ENCODE results near the gene TLNRD1. TPM values are rescaled to one million over a fixed set of nuclear protein-coding genes. Genes with fewer than 3 reads are reported as not detected.

Gene TLNRD1
- polyA plus RNA-seq, 1 donor (not counting 4 experiments of a cell fraction or from before 2014, with no cell fraction given), result 3.1 TPM

- DNase-seq (ENCODE audit: low read depth, low spot score) (no peak), FAIRE-seq (no peak)
- no peaks in the 10 kb centered on the region for H3K9me3 ChIP-seq (ENCODE audit: control insufficient read depth, low read depth, low read length)
- H3K27me3 ChIP-seq (ENCODE audit: control insufficient read depth, extremely low read depth, insufficient read depth, low read length), result no peaks in the 10 kb centered on the region
- TF ChIP-seq EZH2 (IDR thresholded peaks at IDR 0.05; ENCODE audit: low read length) (no peak), CTCF (optimal IDR thresholded peaks at IDR 0.05 in 1 of 3, IDR thresholded peaks at IDR 0.05 in 1 of 3, conservative IDR thresholded peaks at IDR 0.05 in 1 of 3; ENCODE audit: extremely low read depth in 1 of 3, insufficient read depth in 2 of 3, low read length in 3 of 3) (no peak)
- peaks cover 20% of the 10 kb centered on the region for H3K4me1 ChIP-seq (ENCODE audit: control insufficient read depth, extremely low read depth, insufficient read depth, low read length)
- dilution Hi-C loops (cut with MboI; ENCODE audit: extremely low pct_ligation_motif_present, low sequenced_read_pairs), result no loop called here
- H3K27ac ChIP-seq (ENCODE audit: control insufficient read depth, insufficient read depth, low read length), result no peak overlapping the region
- H3K4me2 ChIP-seq (ENCODE audit: control insufficient read depth, extremely low read depth, insufficient read depth, low read depth, low read length), result peak overlapping the region; percentile 92
- peaks cover 42% of the 10 kb centered on the region for H3K79me2 ChIP-seq (ENCODE audit: control insufficient read depth, insufficient read depth, low read length)
- H3K9ac ChIP-seq (ENCODE audit: control insufficient read depth, extremely low read depth, insufficient read depth, low read length), result peak overlapping the region; percentile 95
- peak overlapping the region; percentile 90 to 95 (median 92) for H3K4me3 ChIP-seq (ENCODE audit: control insufficient read depth in 2 of 3, extremely low read depth in 1 of 3, insufficient read depth in 2 of 3, low read depth in 1 of 3, low read length in 3 of 3)
- H2AFZ ChIP-seq (ENCODE audit: control insufficient read depth, low read length), result no peak overlapping the region
- no peaks in the 10 kb centered on the region for H3K9me1 ChIP-seq (ENCODE audit: control insufficient read depth, extremely low read depth, insufficient read depth, low read length)
- H3K36me3 ChIP-seq (ENCODE audit: control insufficient read depth in 2 of 2, extremely low read depth in 1 of 2, insufficient read depth in 2 of 2, low read length in 2 of 2), result peaks cover 0 to 11% of the 10 kb centered on the region in 2 experiments
- no peaks in the 10 kb centered on the region for H4K20me1 ChIP-seq (ENCODE audit: control insufficient read depth, extremely low read depth, insufficient read depth, low read length)
Observed at GRCh38 chr15:81002331-81003096, 1.8 kb downstream of the TLNRD1 start.

- H3K9me1 ChIP-seq (ENCODE audit: control insufficient read depth, extremely low read depth, insufficient read depth, low read length), result no peaks in the 10 kb centered on the region
- no peak overlapping the region for H3K4me3 ChIP-seq (ENCODE audit: control insufficient read depth in 2 of 3, extremely low read depth in 1 of 3, insufficient read depth in 2 of 3, low read depth in 1 of 3, low read length in 3 of 3)
- peaks cover 42% of the 10 kb centered on the region for H3K79me2 ChIP-seq (ENCODE audit: control insufficient read depth, insufficient read depth, low read length)
- DNase-seq (ENCODE audit: low read depth, low spot score) (no peak), FAIRE-seq (no peak)
- H3K4me1 ChIP-seq (ENCODE audit: control insufficient read depth, extremely low read depth, insufficient read depth, low read length), result peaks cover 20% of the 10 kb centered on the region
- no peak overlapping the region for H3K4me2 ChIP-seq (ENCODE audit: control insufficient read depth, extremely low read depth, insufficient read depth, low read depth, low read length)
- peaks cover 0 to 11% of the 10 kb centered on the region in 2 experiments for H3K36me3 ChIP-seq (ENCODE audit: control insufficient read depth in 2 of 2, extremely low read depth in 1 of 2, insufficient read depth in 2 of 2, low read length in 2 of 2)
- no peaks in the 10 kb centered on the region for H3K27me3 ChIP-seq (ENCODE audit: control insufficient read depth, extremely low read depth, insufficient read depth, low read length)
- no peak overlapping the region for H3K27ac ChIP-seq (ENCODE audit: control insufficient read depth, insufficient read depth, low read length)
- no peak for TF ChIP-seq EZH2 (IDR thresholded peaks at IDR 0.05; ENCODE audit: low read length)
- TF ChIP-seq CTCF (optimal IDR thresholded peaks at IDR 0.05 in 1 of 3, IDR thresholded peaks at IDR 0.05 in 1 of 3, conservative IDR thresholded peaks at IDR 0.05 in 1 of 3; ENCODE audit: extremely low read depth in 1 of 3, insufficient read depth in 2 of 3, low read length in 3 of 3), result no peak
- no peaks in the 10 kb centered on the region for H3K9me3 ChIP-seq (ENCODE audit: control insufficient read depth, low read depth, low read length)
- dilution Hi-C loops (cut with MboI; ENCODE audit: extremely low pct_ligation_motif_present, low sequenced_read_pairs), result no loop called here
- no peaks in the 10 kb centered on the region for H4K20me1 ChIP-seq (ENCODE audit: control insufficient read depth, extremely low read depth, insufficient read depth, low read length)
- H2AFZ ChIP-seq (ENCODE audit: control insufficient read depth, low read length), result no peak overlapping the region
- H3K9ac ChIP-seq (ENCODE audit: control insufficient read depth, extremely low read depth, insufficient read depth, low read length), result no peak overlapping the region
Observed at GRCh38 chr15:81003097-81003350, 2.3 kb downstream of the TLNRD1 start.

Measured in keratinocyte (primary cell).